Lower leg skin (tissue), 3 donors: ENCODE data around the gene PIM3.
A peak's percentile ranks its signal among the peaks of the same experiment; 100 is the strongest.

Source experiments
- POLR2A ChIP-seq, 2 donors: fragments of 450-650 bp; IDR thresholded peaks; one replicate each; pipeline ENCODE4 v1.6.1; 2016 to 2017; ENCODE audit warnings: antibody characterized with exemption in 2 of 2, mild to moderate bottlenecking in 1 of 2, moderate library complexity in 1 of 2
- TF ChIP-seq, protein P1 (sequence below), 3 donors: fragments of 450-650 bp; IDR thresholded peaks; one replicate each; pipeline ENCODE4 v1.5.1; 2016; ENCODE audit warnings: antibody characterized with exemption in 3 of 3, mild to moderate bottlenecking in 3 of 3, moderate library complexity in 2 of 3

DNA sequence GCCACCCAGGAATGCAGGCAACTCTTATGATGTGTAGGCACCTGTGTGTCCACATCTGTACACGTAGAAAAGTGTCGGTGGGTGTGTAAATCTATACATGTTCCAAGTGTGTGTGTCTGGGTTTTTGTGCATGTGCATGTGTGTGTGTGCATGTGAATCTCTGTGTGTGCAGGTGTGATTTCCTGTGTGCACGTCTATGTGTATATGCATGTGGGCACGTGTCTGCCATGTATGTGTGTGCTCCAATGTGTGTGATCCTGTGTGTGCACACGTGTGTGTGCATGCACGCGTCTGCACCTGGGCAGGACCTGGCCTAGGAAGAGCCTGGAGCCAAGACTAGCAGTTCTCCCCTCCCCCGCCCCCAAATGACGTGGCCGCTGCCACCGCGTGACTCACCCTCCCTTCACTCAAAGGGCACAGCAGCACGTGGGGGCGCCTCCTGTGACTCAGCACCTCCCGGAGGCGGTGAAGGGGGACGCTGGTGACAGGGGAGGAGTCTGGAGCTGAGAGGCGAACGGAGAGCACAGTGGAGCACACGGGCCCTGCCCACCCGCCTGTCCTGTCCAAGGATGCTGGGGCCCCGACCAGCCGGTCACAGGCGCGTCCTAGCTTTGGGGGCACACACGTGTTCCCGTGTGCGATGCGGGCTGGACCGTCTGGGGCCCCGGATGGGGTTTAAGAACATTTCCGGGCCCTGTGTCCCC lies 10.1 kb downstream of the PIM3 start:
- TF ChIP-seq POLR2A (IDR thresholded peaks at IDR 0.05) = peak in 1 of 2 donors; percentile 35
- TF ChIP-seq, protein P1, sequence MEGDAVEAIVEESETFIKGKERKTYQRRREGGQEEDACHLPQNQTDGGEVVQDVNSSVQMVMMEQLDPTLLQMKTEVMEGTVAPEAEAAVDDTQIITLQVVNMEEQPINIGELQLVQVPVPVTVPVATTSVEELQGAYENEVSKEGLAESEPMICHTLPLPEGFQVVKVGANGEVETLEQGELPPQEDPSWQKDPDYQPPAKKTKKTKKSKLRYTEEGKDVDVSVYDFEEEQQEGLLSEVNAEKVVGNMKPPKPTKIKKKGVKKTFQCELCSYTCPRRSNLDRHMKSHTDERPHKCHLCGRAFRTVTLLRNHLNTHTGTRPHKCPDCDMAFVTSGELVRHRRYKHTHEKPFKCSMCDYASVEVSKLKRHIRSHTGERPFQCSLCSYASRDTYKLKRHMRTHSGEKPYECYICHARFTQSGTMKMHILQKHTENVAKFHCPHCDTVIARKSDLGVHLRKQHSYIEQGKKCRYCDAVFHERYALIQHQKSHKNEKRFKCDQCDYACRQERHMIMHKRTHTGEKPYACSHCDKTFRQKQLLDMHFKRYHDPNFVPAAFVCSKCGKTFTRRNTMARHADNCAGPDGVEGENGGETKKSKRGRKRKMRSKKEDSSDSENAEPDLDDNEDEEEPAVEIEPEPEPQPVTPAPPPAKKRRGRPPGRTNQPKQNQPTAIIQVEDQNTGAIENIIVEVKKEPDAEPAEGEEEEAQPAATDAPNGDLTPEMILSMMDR (IDR thresholded peaks at IDR 0.05) = no peak
